Uterus (tissue), 4 donors: ENCODE measurements around the gene PLA2G5. TPM values are rescaled to one million over a fixed set of nuclear protein-coding genes. Genes with fewer than 3 reads are reported as not detected.
A peak's percentile ranks its signal among the peaks of the same experiment; 100 is the strongest.

ENCODE experiments used
- DNase-seq, 2 donors: peaks; one replicate each; pipeline ENCODE4 v3.0.0-alpha.2; 2019 to 2020
- H3K27ac ChIP-seq, 2 donors: fragments of 200-600 bp; sonication (generic); 1 replicate in 1 of 2; 2 replicates in 1 of 2; pipeline ENCODE4 v1.5.1; 2016 to 2018
- H3K27me3 ChIP-seq, 2 donors: fragments of 200-600 bp; sonication (generic); one replicate each; pipeline ENCODE4 v1.5.1; 2018 to 2019; ENCODE audit warnings: control low read depth in 1 of 2
- H3K36me3 ChIP-seq, 2 donors: fragments of 200-600 bp; sonication (generic); one replicate each; pipeline ENCODE4 v1.5.1; 2019; ENCODE audit warnings: control low read depth in 1 of 2
- H3K4me1 ChIP-seq, 2 donors: fragments of 200-600 bp; sonication (generic); one replicate each; pipeline ENCODE4 v1.5.1; 2018 to 2019; ENCODE audit warnings: control low read depth in 1 of 2
- H3K4me3 ChIP-seq, 2 donors: fragments of 200-600 bp; sonication (generic); 1 replicate in 1 of 2; 2 replicates in 1 of 2; pipeline ENCODE4 v1.5.1; 2018 to 2019; ENCODE audit warnings: mild to moderate bottlenecking in 1 of 2
- H3K9me3 ChIP-seq, 2 donors: fragments of 200-600 bp; sonication (generic); one replicate each; pipeline ENCODE4 v1.5.1; 2019; ENCODE audit warnings: control low read depth in 1 of 2
- CTCF ChIP-seq, 4 experiments: fragments of 200-600 bp in 2 of 4; fragments of 450-650 bp in 2 of 4; sonication (generic) in 2 of 4; IDR thresholded peaks; one replicate each; pipeline ENCODE4 v1.5.1; 2016 to 2019; ENCODE audit warnings: antibody characterized with exemption in 4 of 4, mild to moderate bottlenecking in 2 of 4, moderate library complexity in 1 of 4
- POLR2A ChIP-seq, 2 donors: fragments of 450-650 bp; IDR thresholded peaks; one replicate each; pipeline ENCODE4 v1.6.1; 2016; ENCODE audit warnings: antibody characterized with exemption in 2 of 2, mild to moderate bottlenecking in 1 of 2, moderate library complexity in 1 of 2
- intact Hi-C: fragments of 100-400 bp; cut with DNase I; formaldehyde crosslinking; loops from one replicate; pipeline ENCODE4 v1.15.1; 2023; ENCODE audit warnings: low total_unique reads
- total RNA-seq, 4 donors: library from RNA; depleted of rRNA in 3 of 4; stranded (reverse); fragments of >200 nt in 3 of 4; gene quantifications; one replicate each; pipeline versions ENCODE4 v1.1.0 to v1.2.4, GENCODE V29; 2014 to 2023
- donor health status: DM: yes; HTN: yes; CAD: no.

The PLA2G5 gene
- total RNA-seq, 4 donors from 2014 or later, result 3.1 TPM; not detected in 3

- no peaks in the 10 kb centered on the region for H3K36me3 ChIP-seq
- DNase-seq, result no peak
- no peaks in the 10 kb centered on the region for H3K27me3 ChIP-seq
- H3K9me3 ChIP-seq, result no peaks in the 10 kb centered on the region
- H3K4me1 ChIP-seq, result peaks cover 0 to 11% of the 10 kb centered on the region in 2 donors
- no peak for TF ChIP-seq CTCF (IDR thresholded peaks at IDR 0.05)
- no peak for TF ChIP-seq POLR2A (IDR thresholded peaks at IDR 0.05)
- intact Hi-C loops, result no loop called here
- H3K4me3 ChIP-seq, result no peak overlapping the region
- peak overlapping the region; percentile 49 to 70 for H3K27ac ChIP-seq
Observed at GRCh38 chr1:20109223-20109856, 39.3 kb downstream of the PLA2G5 start.

DNA sequence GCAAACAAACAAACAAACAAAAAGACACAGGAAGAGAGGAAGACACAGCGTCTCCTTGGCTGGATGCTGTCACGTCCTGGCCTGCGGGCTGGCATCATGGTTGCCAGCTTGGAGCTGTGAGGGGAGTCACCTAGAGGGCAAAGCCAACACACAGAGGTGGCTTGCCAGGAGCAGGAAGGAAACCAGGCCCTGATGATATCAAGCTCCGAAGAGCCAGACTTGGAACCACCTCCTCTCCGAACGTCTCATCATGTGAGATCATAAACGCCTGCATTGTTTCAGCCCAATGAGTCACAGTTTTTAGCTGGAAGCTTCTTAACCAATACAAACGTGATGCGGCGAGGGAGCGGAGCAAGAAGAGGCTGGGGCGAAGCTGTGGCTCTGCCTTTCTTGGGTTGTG is 40.7 kb downstream of the PLA2G5 start:
- no peaks in the 10 kb centered on the region for H3K27me3 ChIP-seq
- H3K4me3 ChIP-seq, result no peak overlapping the region
- peak overlapping the region; percentile 36 to 70 for H3K27ac ChIP-seq
- intact Hi-C loops, result no loop called here
- H3K4me1 ChIP-seq, result peaks cover 0 to 11% of the 10 kb centered on the region in 2 donors
- H3K9me3 ChIP-seq, result no peaks in the 10 kb centered on the region
- TF ChIP-seq POLR2A (IDR thresholded peaks at IDR 0.05) (no peak), CTCF (IDR thresholded peaks at IDR 0.05) (no peak)
- DNase-seq, result peak; percentile 32 to 66
- no peaks in the 10 kb centered on the region for H3K36me3 ChIP-seq

GRCh38 chr1:20111452-20111851 is 41.5 kb downstream of the PLA2G5 start:
- intact Hi-C loops, result no loop called here
- no peak for DNase-seq
- H3K36me3 ChIP-seq, result no peaks in the 10 kb centered on the region
- no peak overlapping the region for H3K27ac ChIP-seq
- no peak overlapping the region for H3K4me3 ChIP-seq
- H3K4me1 ChIP-seq, result peaks cover 0 to 11% of the 10 kb centered on the region in 2 donors
- H3K27me3 ChIP-seq, result no peaks in the 10 kb centered on the region
- TF ChIP-seq POLR2A (IDR thresholded peaks at IDR 0.05) (no peak), CTCF (IDR thresholded peaks at IDR 0.05) (no peak)
- H3K9me3 ChIP-seq, result no peaks in the 10 kb centered on the region

GRCh38 chr1:20112279-20113000 is 42.4 kb downstream of the PLA2G5 start:
- no peak for DNase-seq
- Histone ChIP-seq H3K36me3 (no peaks in the 10 kb centered on the region), H3K4me1 (peaks cover 0 to 11% of the 10 kb centered on the region in 2 donors), H3K27me3 (no peaks in the 10 kb centered on the region), H3K9me3 (no peaks in the 10 kb centered on the region), H3K4me3 (no peak overlapping the region), H3K27ac (no peak overlapping the region)
- intact Hi-C loops, result no loop called here
- TF ChIP-seq CTCF (IDR thresholded peaks at IDR 0.05) (no peak), POLR2A (IDR thresholded peaks at IDR 0.05) (no peak)

GRCh38 chr1:20114021-20114648 is 44.1 kb downstream of the PLA2G5 start:
- no peaks in the 10 kb centered on the region for H3K27me3 ChIP-seq
- H3K36me3 ChIP-seq, result no peaks in the 10 kb centered on the region
- intact Hi-C loops, result no loop called here
- no peak for DNase-seq
- TF ChIP-seq POLR2A (IDR thresholded peaks at IDR 0.05), result no peak
- TF ChIP-seq CTCF (IDR thresholded peaks at IDR 0.05), result no peak
- H3K9me3 ChIP-seq, result no peaks in the 10 kb centered on the region
- H3K27ac ChIP-seq, result no peak overlapping the region
- peaks cover 0 to 3% of the 10 kb centered on the region in 2 donors for H3K4me1 ChIP-seq
- no peak overlapping the region for H3K4me3 ChIP-seq
